ACHN (cell line): ENCODE results near the gene INTS14.

ENCODE experiments used
- DNase-seq: peaks from one replicate; pipeline ENCODE4 v3.0.0-alpha.2; 2015
- in situ Hi-C: cut with HindIII; loops from 2 replicates; pipeline ENCODE4 v1.10.0; 2017; ENCODE audit warnings: low sequenced_read_pairs, low pct_ligation_motif_present, low pct_unique_long_range_greater_than_20kb

INTS14 gene

DNA sequence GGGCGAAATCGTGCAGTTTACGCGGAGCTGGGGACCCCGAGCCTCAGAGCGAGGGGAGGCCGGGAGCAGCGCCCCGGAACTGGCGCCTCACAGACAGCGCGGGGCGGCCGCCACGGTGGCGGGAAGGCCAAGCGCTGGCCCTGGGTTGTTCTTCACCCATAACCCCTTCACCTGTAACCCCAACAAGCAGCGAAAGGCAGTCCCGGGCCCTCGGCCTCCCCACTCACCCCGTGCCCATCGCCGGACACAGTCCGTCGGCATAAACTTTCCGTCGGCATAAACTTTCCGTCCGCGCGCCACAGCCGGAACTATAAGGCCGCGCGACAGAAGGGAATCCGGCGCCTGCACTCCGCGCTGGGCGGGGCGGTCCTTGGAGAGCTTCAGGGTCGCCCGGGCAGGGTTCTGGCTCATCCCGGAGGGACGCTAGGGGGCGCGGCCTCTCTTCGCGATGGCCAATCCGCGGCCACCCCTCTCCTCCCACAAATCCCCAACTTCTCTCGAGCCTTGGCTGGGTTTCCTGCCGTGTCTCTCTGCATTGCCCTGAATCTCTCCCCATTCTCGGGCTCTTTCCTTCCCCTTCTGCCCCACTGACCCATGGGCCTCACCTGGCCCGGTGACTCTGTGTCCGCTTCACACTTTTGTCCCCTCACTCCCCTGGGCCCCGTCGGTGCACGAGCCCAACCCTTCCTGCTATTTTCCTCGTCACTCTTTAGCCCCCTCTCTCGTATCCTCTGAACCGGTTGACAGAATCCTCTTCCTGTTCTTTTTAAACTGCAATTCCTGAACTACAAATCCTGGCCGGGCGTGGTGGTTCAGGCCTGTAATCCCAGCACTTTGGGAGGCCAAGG is at the start of gene INTS14:
Gene INTS14, minus strand, starts transcription at position 261 of the 848 bp plus-strand sequence. CDS start 3,751 bp downstream, outside the sequence.
- in situ Hi-C loops: no loop called here
- DNase-seq: peak; percentile 94

DNA sequence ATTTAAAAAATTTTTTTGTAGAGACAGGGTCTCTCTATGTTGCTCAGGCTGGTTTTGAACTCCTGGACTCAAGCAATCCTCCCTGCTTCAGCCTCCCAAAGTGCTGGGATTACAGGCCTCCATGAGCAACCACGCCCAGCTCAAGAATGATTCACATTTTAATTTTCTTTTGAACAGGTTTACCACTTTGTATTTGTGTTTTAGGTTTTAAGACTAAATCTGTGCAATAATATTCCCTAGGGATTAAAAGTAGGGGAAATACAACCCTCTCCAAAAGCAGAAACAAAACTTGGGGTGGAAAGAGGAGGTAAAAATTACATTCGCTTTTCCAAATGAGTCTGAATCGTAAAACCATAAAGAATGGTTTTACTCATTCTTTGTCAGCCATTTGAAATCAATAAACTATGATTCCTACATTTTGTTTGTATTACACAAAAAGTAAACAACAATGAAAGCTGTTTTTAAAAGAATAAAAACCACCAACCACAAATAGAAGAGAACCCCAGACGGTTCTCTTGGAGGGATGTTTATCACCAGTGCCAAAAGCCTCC is 48.6 kb upstream of the INTS14 start:
- in situ Hi-C loops: no loop called here
- no peak for DNase-seq

DNA sequence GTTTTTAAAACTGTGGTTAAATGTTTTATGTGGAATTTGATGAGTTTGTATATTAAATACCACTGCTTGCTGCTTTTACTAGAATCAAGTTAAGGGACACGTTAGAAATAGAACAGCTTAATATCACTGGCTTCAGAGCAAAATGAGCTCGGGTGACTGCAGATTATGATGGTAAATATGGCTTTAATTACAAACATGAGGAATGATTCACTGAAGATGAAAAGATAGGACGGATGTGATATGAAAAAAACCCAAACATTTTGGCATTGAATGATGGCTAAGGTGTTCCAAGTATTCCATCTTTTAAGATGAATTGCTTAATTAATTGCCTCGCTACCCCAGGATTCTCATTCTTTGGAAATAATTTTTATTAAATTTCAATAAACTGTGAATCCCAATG is 44.5 kb upstream of the INTS14 start:
- DNase-seq: no peak
- in situ Hi-C loops: no loop called here

DNA sequence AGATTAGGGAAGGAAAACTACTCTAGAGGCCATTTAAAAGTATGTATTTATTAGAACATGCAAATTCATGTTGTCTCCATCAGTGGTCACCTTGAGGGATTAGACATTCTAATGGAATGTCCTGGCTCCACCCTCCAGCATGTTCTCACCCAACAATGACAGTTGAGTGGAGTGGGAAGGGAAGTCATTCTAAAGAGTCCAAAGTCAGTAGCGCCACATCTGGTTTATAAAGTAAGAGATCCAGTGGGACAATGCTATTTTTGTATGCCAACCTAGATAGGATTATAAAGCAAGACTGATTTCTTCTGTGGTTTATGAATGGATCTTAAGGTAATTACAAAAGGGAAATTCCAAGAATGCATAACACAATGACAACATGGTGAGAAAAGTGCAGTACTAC is 44.1 kb upstream of the INTS14 start:
- no peak for DNase-seq
- in situ Hi-C loops: no loop called here

DNA sequence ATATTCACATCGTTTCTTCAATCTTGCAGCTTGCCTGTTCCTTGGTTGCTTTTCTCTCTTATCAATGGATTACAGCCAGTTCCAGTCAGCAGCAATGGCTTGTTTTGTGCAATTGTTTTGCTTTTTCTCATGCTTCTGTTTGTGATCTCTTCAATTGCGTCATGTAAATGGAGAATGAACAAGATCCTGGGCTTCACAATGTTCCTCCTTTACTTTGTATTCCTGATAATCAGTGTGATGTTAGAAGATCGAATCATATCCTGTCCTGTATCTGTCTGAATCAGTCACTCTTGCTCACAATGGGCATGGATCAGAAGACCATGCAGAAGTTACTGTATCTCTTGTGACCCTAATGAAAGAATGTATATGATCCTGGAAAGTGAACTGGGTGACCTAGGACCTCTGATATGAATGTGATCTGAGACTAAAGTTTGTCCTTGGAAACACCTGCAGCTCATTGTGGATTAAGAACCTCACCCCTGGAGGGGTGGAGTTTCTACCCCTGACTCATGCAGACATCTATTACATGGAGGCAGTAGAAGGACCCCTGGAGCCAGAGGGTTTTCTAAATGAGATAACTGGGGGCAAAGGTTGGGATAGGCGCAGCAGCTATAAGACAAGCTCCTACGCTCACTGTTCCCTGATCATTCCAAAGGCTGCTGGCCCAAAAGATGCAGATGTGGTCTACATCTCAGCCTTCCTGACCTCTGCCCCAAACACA is 43.0 kb upstream of the INTS14 start:
- in situ Hi-C loops: no loop called here
- no peak for DNase-seq

DNA sequence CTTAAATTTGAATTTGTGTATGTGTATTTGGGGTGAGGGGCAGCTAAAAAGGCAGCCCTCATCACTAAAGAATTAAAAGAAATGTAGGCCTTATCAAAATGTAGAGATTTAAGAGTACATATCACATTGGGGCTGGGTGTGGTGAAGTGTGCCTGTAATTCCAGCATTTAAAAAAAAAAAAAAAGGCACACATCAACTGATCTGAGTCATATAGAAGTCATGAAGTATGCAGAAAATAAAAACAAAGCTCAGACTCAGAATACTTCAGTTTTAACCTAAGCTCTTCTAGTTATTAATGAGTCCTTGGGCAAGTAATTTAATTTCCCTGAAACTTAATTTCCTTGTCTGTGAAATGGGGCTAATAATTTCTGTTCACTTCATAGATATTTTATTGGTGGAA is 42.4 kb upstream of the INTS14 start:
- DNase-seq: peak; percentile 10

GRCh38 chr15:65651831-65652749 is 41.2 kb upstream of the INTS14 start:
- in situ Hi-C loops: no loop called here
- no peak for DNase-seq

More for the DNA sequence above, 42.4 kb upstream of the INTS14 start:
- in situ Hi-C loops: no loop called here

DNA sequence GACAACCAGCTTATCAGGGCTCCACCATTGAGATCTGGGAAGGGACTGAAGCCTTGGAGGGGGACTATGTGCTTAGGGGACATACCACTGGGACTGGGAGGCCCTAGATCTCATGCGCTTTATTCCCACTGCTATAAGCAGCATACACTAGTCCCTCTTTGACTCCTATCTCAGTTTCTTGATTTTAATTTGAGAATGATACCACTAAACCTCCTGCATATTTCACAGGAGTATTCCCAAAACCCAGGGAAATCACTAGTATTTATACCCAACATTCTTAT is 40.1 kb upstream of the INTS14 start:
- in situ Hi-C loops: no loop called here
- no peak for DNase-seq

- in situ Hi-C loops: no loop called here
- DNase-seq: no peak
These were observed 39.5 kb upstream of the INTS14 start for GRCh38 chr15:65650312-65651041.

DNA sequence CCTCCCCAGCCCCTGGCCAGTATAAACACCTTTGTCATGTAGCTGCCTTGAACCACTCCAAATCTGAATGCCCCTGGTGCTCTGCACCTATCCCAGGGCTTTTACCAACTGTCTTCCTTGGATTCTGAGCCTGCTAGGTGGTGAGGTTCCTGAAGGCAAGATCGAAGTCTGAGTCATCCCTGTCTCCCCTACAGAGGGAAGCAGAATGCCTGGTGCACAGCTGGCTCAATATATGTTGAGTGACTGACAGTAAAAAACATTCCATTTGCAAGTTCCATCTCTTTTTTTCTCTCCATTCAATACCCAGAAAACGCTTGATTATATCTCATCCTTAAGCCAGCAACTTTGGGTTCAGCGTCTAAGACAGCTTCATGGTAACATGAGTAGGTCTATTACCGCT is 35.6 kb upstream of the INTS14 start:
- in situ Hi-C loops: loop anchor here (25.0 kb wide), 1 partner anchor 216 kb away; the partner anchor contains the start of gene RAB11A
- no peak for DNase-seq

GRCh38 chr15:65645392-65645791 is 34.5 kb upstream of the INTS14 start:
- no peak for DNase-seq
- in situ Hi-C loops: loop anchor here (25.0 kb wide), 1 partner anchor 217 kb away; the partner anchor contains the start of gene RAB11A

GRCh38 chr15:65644282-65644681 is 33.4 kb upstream of the INTS14 start:
- in situ Hi-C loops: loop anchor here (25.0 kb wide), 1 partner anchor 218 kb away; the partner anchor contains the start of gene RAB11A
- no peak for DNase-seq

DNA sequence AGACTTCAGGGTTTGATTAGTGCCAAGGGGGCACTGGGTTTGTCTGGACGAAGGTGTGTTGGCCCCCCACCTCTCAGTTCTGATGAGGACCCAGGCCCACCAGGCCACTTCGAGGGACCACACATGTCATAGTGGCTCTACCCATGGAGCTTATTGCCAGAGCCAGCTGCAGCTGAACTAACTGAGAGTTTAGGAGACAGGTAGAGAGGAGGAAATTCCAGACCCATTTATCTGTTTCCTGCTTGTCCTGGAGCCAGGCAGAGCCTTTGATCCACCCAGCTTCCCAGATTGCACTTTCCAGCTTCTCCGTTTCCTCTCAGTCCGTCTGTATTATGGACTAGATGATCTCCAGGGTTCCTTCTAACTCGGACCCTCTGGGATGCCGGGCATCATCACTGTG is 31.7 kb upstream of the INTS14 start:
- no peak for DNase-seq
- in situ Hi-C loops: loop anchor here (25.0 kb wide), 1 partner anchor 220 kb away; the partner anchor contains the start of gene RAB11A

DNA sequence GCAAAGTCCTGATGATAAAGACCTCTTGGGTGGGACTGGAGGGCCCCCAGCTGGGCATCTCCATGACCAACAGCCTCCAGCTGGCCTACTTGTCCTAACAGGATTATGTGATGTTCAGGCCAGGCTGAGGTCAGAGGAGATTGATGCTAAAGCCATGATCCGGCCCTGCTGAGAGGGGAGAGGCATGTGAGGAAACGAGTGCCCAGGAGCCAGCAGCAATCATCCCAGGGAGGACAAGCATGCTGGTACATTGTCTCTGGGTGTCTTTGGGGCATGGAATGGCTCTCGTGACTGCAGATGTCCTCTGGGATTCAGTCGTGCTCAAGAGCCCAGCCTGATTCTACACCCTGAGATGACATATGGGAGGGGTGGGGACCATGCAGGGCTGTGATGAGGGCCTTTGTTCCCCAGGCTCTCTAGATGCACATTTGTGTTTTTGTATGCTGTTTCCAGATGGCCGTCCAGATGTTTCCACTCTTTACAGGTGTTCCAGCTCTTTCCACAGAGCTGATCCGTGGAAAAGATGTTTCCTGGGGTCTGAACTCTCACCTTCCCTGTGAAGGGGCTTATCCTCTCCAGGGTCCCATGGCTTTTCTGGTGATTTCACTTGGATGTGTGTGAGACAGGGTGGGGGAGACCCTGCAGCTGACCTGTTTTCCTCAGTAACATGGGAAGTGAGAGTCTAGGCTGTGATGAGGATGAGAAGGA is 31.0 kb upstream of the INTS14 start:
- DNase-seq: no peak
- in situ Hi-C loops: loop anchor here (25.0 kb wide), 1 partner anchor 220 kb away; the partner anchor contains the start of gene RAB11A

GRCh38 chr15:65639509-65639908 is 28.6 kb upstream of the INTS14 start:
- in situ Hi-C loops: loop anchor here (25.0 kb wide), 1 partner anchor 223 kb away; the partner anchor contains the start of gene RAB11A
- no peak for DNase-seq

DNA sequence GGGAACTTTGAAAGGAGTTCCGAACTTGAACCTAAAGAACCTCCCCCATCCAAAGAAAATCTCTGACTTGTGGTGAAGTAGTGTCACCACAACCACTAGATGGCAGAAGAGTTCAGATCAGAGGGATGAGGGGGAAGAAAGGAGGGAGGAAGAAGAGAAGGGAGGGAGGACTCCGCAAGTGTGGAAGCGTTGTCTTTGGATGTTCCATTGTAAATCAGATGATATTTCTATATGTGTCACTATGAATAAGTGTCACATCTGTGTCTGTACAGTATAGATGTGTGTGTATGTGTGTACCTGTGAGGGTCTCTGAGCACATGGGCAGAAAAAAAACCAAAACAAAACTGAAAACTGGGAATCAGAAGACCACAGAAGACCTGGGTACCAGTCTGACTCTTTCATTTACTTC is 27.8 kb upstream of the INTS14 start:
- in situ Hi-C loops: loop anchor here (25.0 kb wide), 1 partner anchor 224 kb away; the partner anchor contains the start of gene RAB11A
- peak; percentile 74 for DNase-seq

DNA sequence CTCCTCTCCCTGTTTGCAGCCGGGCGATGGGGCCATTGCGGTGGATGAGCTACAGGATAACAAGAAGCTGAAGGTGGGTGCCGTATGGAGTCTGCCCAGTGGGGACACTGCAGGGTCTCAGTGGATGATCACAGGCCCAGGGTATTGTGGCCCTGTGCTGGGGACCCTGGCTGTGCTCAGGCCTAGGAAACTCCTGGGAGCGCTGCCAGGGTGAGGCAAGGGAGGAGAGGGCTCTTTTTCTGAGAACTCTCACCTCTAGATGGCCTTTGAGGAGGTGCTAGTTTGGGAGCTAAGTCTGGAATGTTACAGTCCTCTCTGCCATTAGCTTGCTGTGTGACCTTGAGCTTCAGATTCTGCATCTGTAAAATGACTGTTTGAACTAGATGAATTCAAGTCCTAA is 27.2 kb upstream of the INTS14 start:
- in situ Hi-C loops: loop anchor here (25.0 kb wide), 1 partner anchor 224 kb away; the partner anchor contains the start of gene RAB11A
- DNase-seq: no peak
